Adipocyte (in vitro differentiated cells): ENCODE data around the gene TEX54.

Experiments
- DNase-seq: peaks from one replicate; pipeline ENCODE4 v3.0.0-alpha.2; 2015; ENCODE audit warnings: low read depth
- H3K27me3 ChIP-seq: replicated peaks from 2 replicates; pipeline ENCODE4 v1.7.0; 2013; ENCODE audit warnings: mild to moderate bottlenecking, low read length, moderate library complexity; ENCODE audit not compliant: control insufficient read depth, insufficient read depth
- H3K36me3 ChIP-seq: 2 replicates; pipeline ENCODE4 v1.7.0; 2013; ENCODE audit warnings: low read length, mild to moderate bottlenecking, moderate library complexity; ENCODE audit not compliant: control insufficient read depth, insufficient read depth, severe bottlenecking
- H3K4me1 ChIP-seq: 2 replicates; pipeline ENCODE4 v1.7.0; 2013; ENCODE audit warnings: mild to moderate bottlenecking, low read length, moderate library complexity; ENCODE audit not compliant: control insufficient read depth, insufficient read depth
- H3K4me3 ChIP-seq: 2 replicates; pipeline ENCODE4 v1.7.0; 2013; ENCODE audit warnings: mild to moderate bottlenecking, low read length, moderate library complexity
- H3K9ac ChIP-seq: 2 replicates; pipeline ENCODE4 v1.7.0; 2013; ENCODE audit warnings: mild to moderate bottlenecking, low read length, moderate library complexity
- H3K9me3 ChIP-seq: 2 replicates; pipeline ENCODE4 v1.7.0; 2013; ENCODE audit warnings: mild to moderate bottlenecking, low read length, moderate library complexity; ENCODE audit not compliant: control insufficient read depth

The TEX54 gene

GRCh38 chr11:62792202-62792575, 40.5 kb downstream of the TEX54 start:
- Histone ChIP-seq H3K4me3 (peak overlapping the region; percentile 88), H3K36me3 (peaks cover 66% of the 10 kb centered on the region)

DNA sequence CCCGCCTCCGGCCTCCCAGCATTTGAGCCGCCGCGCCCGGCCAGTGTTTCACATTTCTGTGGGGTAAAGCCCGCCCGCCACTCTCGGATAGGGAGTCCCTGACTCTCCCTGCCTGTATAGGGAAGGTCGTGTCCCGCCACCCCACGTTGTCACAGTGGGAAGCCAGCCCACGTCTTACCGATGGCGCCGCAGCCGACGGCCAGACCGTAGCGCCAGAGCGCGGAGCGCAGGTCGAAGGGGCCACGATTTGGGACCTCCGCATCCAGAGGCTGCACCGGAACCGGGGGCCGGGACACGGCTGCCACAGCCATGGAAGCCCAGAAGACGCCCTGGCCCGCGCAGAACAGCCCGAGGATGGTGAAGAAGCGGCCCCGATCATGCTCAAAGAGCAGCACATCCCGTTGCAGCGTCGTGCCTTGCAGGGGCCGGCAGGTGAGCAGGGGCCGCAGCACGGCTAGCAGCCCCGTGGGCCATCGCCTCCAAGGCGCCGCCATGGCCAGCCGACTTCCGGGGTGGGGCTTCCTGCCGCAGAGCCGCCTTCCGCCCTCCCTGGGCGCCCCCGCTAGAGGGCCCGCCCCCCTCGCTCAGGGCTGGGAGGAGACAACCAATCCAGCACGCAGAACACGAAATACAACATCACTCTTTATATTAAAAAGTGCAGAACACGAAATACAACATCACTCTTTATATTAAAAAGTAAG, 41.0 kb downstream of the TEX54 start, which contains the start of gene TMEM223:
TSS of gene TMEM223 (minus strand) at position 506 of the 701 bp plus-strand sequence. CDS start at position 494, 12 bp downstream.
- Histone ChIP-seq H3K9ac (peak within 1 kb of the TSS; percentile 93), H3K4me3 (peak within 1 kb of the TSS; percentile 88), H3K9me3 (no peaks in the 10 kb centered on the region), H3K36me3 (peaks cover 61% of the 10 kb centered on the region), H3K27me3 (no peaks in the 10 kb centered on the region), H3K4me1 (peaks cover 23% of the 10 kb centered on the region)
- DNase-seq, result peak; percentile 96

More at GRCh38 chr11:62792202-62792575, 40.5 kb downstream of the TEX54 start:
- DNase-seq, result no peak
- H3K9ac ChIP-seq, result peak overlapping the region; percentile 93
- H3K4me1 ChIP-seq, result peaks cover 23% of the 10 kb centered on the region
- no peaks in the 10 kb centered on the region for H3K9me3 ChIP-seq
- no peaks in the 10 kb centered on the region for H3K27me3 ChIP-seq

- peaks cover 44% of the 10 kb centered on the region for H3K36me3 ChIP-seq
- no peaks in the 10 kb centered on the region for H3K9me3 ChIP-seq
- no peak for DNase-seq
- no peak overlapping the region for H3K9ac ChIP-seq
- no peak overlapping the region for H3K4me3 ChIP-seq
- H3K27me3 ChIP-seq, result no peaks in the 10 kb centered on the region
- peaks cover 31% of the 10 kb centered on the region for H3K4me1 ChIP-seq
These were observed 43.1 kb downstream of the TEX54 start for GRCh38 chr11:62789576-62789975.

DNA sequence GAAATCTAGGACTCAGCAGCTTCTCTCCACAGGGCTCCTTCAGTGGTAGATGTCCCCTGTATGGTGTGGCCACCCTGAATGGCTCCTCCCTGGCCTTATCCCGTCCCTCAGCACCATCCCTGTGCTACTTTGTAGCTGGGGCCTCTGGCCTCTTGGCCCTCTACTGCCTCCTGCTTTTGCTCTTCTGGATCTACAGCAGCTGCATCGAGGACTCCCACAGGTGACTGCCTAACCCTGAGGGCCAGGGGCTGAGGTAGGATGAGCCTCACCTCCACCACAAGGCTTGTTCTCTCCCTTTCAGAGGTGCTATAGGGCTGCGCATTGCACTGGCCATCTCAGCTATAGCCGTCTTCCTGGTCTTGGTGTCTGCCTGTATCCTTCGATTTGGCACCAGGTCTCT, 43.6 kb downstream of the TEX54 start:
- no peak for DNase-seq
- Histone ChIP-seq H3K27me3 (no peaks in the 10 kb centered on the region), H3K4me3 (no peak overlapping the region), H3K36me3 (peaks cover 38% of the 10 kb centered on the region), H3K9me3 (no peaks in the 10 kb centered on the region), H3K4me1 (peaks cover 31% of the 10 kb centered on the region), H3K9ac (peak overlapping the region; percentile 23)

- H3K4me3 ChIP-seq, result peak within 1 kb of the TSS; percentile 89
These were observed 45.5 kb downstream of the TEX54 start, which contains the start of gene TMEM179B for GRCh38 chr11:62787005-62787759. TSS of gene TMEM179B (plus strand) at chr11:62787402. CDS start at chr11:62787432, 30 bp downstream.

DNA sequence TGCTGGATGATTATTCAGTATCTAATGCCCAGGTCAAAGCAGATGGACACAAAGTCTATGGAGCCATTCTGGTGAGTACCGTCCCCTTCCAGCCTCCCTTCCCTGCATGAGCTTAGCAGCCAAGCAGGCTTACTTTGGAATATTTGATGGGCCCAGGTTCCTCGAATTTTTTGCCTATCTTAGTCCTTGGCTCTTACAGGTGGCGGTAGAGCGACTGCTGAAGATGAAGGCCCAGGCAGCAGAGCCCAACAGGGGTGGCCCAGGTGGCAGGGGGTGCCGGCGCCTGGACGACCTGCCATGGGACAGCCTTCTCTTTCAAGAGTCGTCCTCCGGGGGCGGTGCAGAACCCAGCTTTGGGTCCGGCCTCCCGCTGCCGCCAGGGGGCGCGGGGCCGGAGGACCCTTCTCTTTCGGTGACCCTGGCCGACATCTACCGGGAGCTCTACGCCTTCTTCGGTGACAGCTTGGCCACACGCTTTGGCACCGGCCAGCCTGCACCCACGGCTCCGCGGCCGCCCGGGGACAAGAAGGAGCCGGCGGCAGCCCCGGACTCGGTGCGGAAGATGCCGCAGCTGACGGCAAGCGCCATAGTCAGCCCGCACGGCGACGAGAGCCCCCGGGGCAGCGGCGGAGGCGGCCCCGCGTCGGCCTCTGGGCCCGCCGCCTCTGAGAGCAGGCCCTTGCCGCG, 46.2 kb downstream of the TEX54 start:
- no peaks in the 10 kb centered on the region for H3K9me3 ChIP-seq
- peaks cover 35% of the 10 kb centered on the region for H3K36me3 ChIP-seq
- H3K9ac ChIP-seq, result peak overlapping the region; percentile 89
- H3K4me1 ChIP-seq, result peaks cover 25% of the 10 kb centered on the region
- H3K4me3 ChIP-seq, result peak overlapping the region; percentile 89
- no peaks in the 10 kb centered on the region for H3K27me3 ChIP-seq
- peak; percentile 97 for DNase-seq

More at GRCh38 chr11:62787005-62787759, 45.5 kb downstream of the TEX54 start, which contains the start of gene TMEM179B:
- Histone ChIP-seq H3K36me3 (peaks cover 30% of the 10 kb centered on the region), H3K27me3 (no peaks in the 10 kb centered on the region), H3K9ac (peak within 1 kb of the TSS; percentile 89), H3K9me3 (no peaks in the 10 kb centered on the region), H3K4me1 (peaks cover 27% of the 10 kb centered on the region)
- peak; percentile 100 for DNase-seq

- Histone ChIP-seq H3K9ac (no peak overlapping the region), H3K27me3 (no peaks in the 10 kb centered on the region), H3K9me3 (no peaks in the 10 kb centered on the region), H3K4me1 (peaks cover 8% of the 10 kb centered on the region), H3K36me3 (peaks cover 33% of the 10 kb centered on the region), H3K4me3 (no peak overlapping the region)
- no peak for DNase-seq
These were observed 49.9 kb downstream of the TEX54 start for GRCh38 chr11:62782753-62783152.
